Glomerular visceral epithelial cell (primary cell): ENCODE measurements around the gene BMP8B.

Experiments used
- DNase-seq: peaks from one replicate; pipeline ENCODE4 v3.0.0-alpha.2; 2016; ENCODE audit errors: extremely low spot score

Gene BMP8B

GRCh38 chr1:39722495-39722894, 66.2 kb downstream of the BMP8B start:
- no peak for DNase-seq

- DNase-seq: no peak
These were observed 67.0 kb downstream of the BMP8B start for GRCh38 chr1:39721664-39722063.

DNA sequence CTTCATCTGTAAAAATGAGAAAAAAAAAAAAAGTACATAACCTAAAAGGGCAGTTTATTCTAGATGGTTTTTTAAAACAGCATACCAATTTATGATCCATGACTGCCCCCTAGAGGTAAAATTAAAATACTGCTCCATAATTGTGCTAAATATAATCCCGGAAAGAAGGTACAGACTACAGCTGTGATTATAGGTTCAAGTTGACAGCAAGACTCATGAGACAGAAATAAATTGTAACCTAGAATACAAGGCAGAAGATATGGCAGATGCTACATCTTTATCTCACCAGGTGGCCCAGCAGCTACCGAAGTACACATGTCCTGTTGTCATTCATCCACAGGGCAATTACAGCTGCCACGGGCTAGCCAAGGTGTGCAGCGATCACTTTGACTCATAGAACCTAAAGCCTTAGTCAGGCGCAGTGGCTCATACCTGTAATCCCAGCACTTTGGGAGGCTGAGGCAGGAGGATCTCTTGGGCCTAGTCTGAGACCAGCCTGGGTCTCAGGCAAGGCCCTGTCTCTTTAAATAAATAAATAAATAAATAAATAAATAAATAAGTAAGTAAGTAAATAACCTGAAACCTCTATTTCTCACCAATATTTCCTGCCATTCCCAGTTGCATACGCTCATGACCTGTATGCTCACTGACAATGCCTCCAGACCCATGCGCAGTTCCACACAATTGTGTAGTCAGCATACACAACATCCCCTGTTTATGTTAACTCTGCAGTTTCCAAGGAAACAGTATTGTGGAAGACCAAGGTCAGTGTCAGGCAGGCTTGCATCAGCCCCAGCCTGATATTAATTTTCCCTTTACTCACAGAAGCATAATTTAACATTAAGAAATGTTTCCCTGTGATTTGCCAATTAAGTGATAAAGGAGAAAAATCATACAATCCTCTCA, 68.3 kb downstream of the BMP8B start:
- peak; percentile 69 for DNase-seq

DNA sequence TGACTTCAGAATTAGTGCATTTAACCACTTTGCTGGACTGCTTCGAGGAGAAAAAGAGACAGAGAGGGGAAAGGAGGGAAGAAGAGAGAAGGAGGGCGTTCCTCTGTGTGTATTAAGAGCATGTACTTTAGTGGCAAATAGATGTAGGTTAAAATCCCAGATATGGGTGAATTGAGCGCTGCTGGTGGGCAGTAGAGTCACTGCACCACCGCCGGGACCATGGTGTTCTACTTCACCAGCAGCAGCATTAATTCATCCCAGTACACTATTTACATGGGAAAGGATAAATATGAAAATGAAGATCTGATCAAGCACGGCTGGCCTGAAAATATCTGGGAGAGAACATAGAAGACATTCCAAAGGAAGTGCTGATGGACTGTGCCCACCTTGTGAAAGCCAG, 70.9 kb downstream of the BMP8B start:
- no peak for DNase-seq

DNA sequence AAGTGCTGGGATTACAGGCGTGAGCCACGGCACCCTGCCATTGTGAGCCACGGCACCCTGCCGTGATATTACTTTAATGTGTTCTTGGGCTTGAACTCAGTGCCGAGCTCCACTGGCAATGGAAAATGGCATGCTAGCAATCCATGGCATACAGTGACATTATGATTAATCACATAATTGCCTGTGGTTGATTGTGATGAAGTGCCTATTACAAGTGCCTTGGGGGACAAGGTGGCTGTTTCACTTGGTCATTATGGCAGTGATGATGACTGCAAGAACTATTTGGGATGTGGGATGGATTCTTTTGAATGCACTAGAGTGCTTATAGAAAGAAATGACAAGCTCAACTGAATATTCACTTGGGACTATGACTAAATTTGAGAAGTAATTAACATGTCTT, 75.1 kb downstream of the BMP8B start:
- DNase-seq: no peak

DNA sequence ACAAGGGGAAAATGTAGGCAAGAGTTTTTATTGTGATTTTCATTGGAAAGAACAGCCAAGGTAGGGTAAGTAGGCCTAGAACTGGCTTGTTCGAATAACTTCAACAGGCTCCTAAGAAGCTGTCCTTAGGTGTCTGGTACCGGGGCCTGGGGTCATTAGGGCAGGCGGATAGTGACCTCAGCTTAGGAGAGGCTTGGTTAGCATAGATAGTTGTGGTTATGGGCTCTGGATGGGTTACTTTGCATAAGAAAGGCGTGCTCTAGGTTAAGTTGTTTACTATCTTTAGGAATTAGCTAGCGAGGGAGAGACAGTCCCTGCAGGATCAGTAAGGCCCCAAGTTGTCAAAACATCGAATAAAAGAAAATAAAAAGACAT, 76.7 kb downstream of the BMP8B start:
- DNase-seq: no peak

- DNase-seq: no peak
These were observed 77.3 kb downstream of the BMP8B start for GRCh38 chr1:39711104-39711965.

- DNase-seq: no peak
These were observed 81.2 kb downstream of the BMP8B start for GRCh38 chr1:39707506-39707905.
